ENCODE measurements around the gene TPD52L3. TPM values are rescaled to one million over a fixed set of nuclear protein-coding genes. Genes with fewer than 3 reads are reported as not detected.

The TPD52L3 gene
- total and polyA plus RNA-seq, 7 experiments from 2014 or later, result not detected

DNA sequence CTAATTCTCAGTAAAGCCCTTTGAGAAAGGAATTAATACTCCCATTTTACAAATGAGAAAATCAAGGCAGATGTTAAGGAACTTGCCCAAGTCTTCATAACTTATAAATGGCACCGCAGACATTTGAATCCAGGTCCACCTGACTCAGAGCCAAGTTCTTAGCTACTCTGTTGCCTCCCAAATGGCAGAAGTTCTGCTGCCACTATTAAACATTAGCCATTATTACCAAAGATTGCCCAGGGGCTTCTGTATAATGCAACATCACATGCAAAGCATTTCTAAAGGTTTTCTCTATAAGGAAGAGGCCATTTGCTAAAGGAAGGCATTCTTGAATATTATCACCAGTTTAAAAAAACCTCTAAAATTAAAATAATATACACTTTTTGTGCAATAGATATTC, 28.3 kb downstream of the TPD52L3 start:
- Histone ChIP-seq H3K4me1 (ENCODE audit: control insufficient read depth in 2 of 2, insufficient read depth in 2 of 2, low read length in 2 of 2) (no peaks in the 10 kb centered on the region), H3K27ac (ENCODE audit: low read depth, low read length) (no peak overlapping the region), H3K9me3 (ENCODE audit: control insufficient read depth in 2 of 3, low read length in 3 of 3) (no peaks in the 10 kb centered on the region), H3K27me3 (ENCODE audit: control insufficient read depth in 2 of 2, insufficient read depth in 2 of 2, low read length in 2 of 2) (no peaks in the 10 kb centered on the region), H3K36me3 (ENCODE audit: control insufficient read depth in 2 of 3, insufficient read depth in 3 of 3, low read length in 3 of 3) (no peaks in the 10 kb centered on the region), H3K4me3 (ENCODE audit: low read length) (no peak overlapping the region)
- Mint-ChIP-seq H3K4me3 (no peak overlapping the region), H3K4me1 (peaks cover 0 to 16% (median 0%) of the 10 kb centered on the region in 7 donors), H3K36me3 (no peaks in the 10 kb centered on the region), H3K27ac (no peak overlapping the region), H3K27me3 (peaks cover 3 to 6% (median 5%) of the 10 kb centered on the region in 5 donors), H3K9me3 (no peaks in the 10 kb centered on the region)
- DNase-seq (no peak), ATAC-seq (no peak)
- CTCF ChIA-PET, result interaction anchor here (0.7 to 7.4 kb wide), 3 partner anchors 8 to 325 kb away, joined by 3 to 88 read pairs (median 3); no protein-coding TSS in a partner anchor
- intact Hi-C loops (cut with micrococcal nuclease), result loop anchor here in 1 of 2 donors (10.0 kb wide), 1 partner anchor 138 kb away; no protein-coding TSS in a partner anchor
- POLR2A ChIA-PET, result no interaction called here

DNA sequence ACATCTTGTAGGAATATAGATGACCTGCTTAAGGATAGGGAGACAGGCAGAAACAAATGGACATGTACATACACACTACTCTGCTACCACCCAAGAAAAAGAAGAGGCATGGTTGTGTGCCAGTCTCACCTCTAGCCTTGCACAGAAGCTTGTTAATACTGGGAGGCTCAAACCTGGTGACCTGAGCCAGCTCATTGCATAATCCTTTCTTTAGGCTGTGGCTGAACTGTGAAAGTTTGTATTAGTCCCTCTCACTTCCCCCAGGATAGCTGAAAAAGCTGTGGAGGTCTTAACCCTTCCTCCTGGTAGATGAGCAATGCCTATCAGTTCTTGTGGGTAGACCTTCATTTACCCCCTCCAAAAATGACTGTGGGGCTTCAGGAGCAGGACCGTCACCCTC, 28.7 kb downstream of the TPD52L3 start:
- Mint-ChIP-seq H3K4me3 (no peak overlapping the region), H3K27me3 (peaks cover 3 to 6% (median 5%) of the 10 kb centered on the region in 5 donors), H3K36me3 (no peaks in the 10 kb centered on the region), H3K27ac (no peak overlapping the region), H3K4me1 (peaks cover 0 to 16% (median 0%) of the 10 kb centered on the region in 7 donors), H3K9me3 (no peaks in the 10 kb centered on the region)
- no peaks in the 10 kb centered on the region for H3K9me3 ChIP-seq (ENCODE audit: control insufficient read depth in 2 of 3, low read length in 3 of 3)
- DNase-seq, result no peak
- POLR2A ChIA-PET, result interaction anchor here (0.6 kb wide), 1 partner anchor 341 kb away, joined by 4 read pairs; the partner anchor contains the start of gene RANBP6
- intact Hi-C loops (cut with micrococcal nuclease), result loop anchor here in 1 of 2 donors (10.0 kb wide), 1 partner anchor 138 kb away; no protein-coding TSS in a partner anchor
- no peaks in the 10 kb centered on the region for H3K4me1 ChIP-seq (ENCODE audit: control insufficient read depth in 2 of 2, insufficient read depth in 2 of 2, low read length in 2 of 2)
- no peak overlapping the region for H3K4me3 ChIP-seq (ENCODE audit: low read length)
- H3K36me3 ChIP-seq (ENCODE audit: control insufficient read depth in 2 of 3, insufficient read depth in 3 of 3, low read length in 3 of 3), result no peaks in the 10 kb centered on the region
- CTCF ChIA-PET, result interaction anchor here (0.7 to 7.4 kb wide), 2 partner anchors 8 to 210 kb away, joined by 3 to 88 read pairs; no protein-coding TSS in a partner anchor
- no peak for ATAC-seq
- H3K27ac ChIP-seq (ENCODE audit: low read depth, low read length), result no peak overlapping the region
- H3K27me3 ChIP-seq (ENCODE audit: control insufficient read depth in 2 of 2, insufficient read depth in 2 of 2, low read length in 2 of 2), result no peaks in the 10 kb centered on the region

DNA sequence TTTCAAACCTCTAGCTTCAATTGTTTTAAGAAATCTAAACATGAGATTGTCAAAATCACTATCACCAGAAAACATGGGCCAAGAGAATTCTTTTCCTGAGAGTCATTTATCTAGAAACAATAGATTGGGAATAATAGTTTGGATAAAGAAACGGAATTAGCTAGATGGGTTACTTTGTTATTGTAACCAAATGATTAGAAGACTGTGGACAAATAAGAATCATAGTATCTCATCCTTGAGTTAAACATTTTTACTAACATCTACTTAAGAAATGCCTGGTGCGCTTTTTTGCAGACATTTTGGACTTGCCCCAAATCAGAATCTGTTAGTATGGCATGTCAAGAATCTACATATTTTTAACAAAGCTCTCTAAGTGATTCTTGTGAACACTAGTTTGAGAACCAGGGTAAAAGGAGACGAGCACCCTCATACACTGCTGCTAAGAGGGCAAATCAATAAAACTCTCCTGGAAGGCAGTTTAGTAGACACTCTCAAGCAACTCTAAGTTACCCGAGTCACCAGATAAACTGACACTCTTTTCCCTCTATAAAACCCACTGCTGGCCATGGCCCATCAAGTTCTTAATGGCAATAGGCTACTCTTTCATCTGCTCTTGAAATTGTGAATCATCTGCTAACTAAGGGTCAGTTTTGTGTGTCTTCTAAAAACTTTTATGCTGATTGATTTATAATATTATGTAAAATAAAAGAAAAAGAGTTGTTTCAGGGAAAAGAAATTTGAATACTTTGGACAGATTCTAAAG, 39.1 kb downstream of the TPD52L3 start:
- ChIA-PET CTCF (interaction anchor here (0.9 to 1.8 kb wide), 2 partner anchors 12 to 200 kb away, joined by 3 to 6 read pairs; no protein-coding TSS in a partner anchor), POLR2A (no interaction called here)
- Histone ChIP-seq H3K27me3 (ENCODE audit: control insufficient read depth in 2 of 2, insufficient read depth in 2 of 2, low read length in 2 of 2) (no peaks in the 10 kb centered on the region), H3K27ac (ENCODE audit: low read depth, low read length) (no peak overlapping the region), H3K4me3 (ENCODE audit: low read length) (no peak overlapping the region), H3K4me1 (ENCODE audit: control insufficient read depth in 2 of 2, insufficient read depth in 2 of 2, low read length in 2 of 2) (no peaks in the 10 kb centered on the region), H3K36me3 (ENCODE audit: control insufficient read depth in 2 of 3, insufficient read depth in 3 of 3, low read length in 3 of 3) (no peaks in the 10 kb centered on the region), H3K9me3 (ENCODE audit: control insufficient read depth in 2 of 3, low read length in 3 of 3) (peaks cover 0 to 9% (median 0%) of the 10 kb centered on the region in 3 experiments)
- Mint-ChIP-seq H3K4me3 (no peak overlapping the region), H3K27me3 (no peaks in the 10 kb centered on the region), H3K9me3 (peaks cover 0 to 27% (median 6%) of the 10 kb centered on the region in 11 donors), H3K36me3 (peaks cover 0 to 5% (median 3%) of the 10 kb centered on the region in 5 donors), H3K4me1 (no peaks in the 10 kb centered on the region), H3K27ac (no peak overlapping the region)
- no peak for ATAC-seq
- intact Hi-C loops (cut with micrococcal nuclease), result no loop called here
- DNase-seq, result no peak

DNA sequence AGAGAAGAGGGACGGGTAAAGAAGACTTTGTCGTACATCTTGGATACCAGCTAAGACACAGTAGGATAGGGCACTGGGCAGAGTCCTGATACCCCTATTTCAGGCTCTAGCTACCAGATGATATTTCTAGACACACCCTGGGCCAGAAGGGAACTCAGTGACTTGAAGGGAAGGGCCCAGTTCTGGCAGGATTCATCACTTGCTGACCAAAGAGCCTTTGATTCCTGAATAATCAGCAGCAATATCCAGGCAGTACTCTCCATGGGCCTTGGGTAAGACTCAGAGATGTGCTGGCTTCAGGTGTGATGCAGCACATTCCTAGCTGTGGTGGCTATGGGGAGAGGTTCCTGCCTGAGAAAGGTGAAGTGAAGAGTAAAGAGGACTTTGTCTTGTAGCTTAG, 40.7 kb downstream of the TPD52L3 start:
- Histone ChIP-seq H3K27me3 (ENCODE audit: control insufficient read depth in 2 of 2, insufficient read depth in 2 of 2, low read length in 2 of 2) (no peaks in the 10 kb centered on the region), H3K27ac (ENCODE audit: low read depth, low read length) (no peak overlapping the region), H3K4me3 (ENCODE audit: low read length) (no peak overlapping the region), H3K4me1 (ENCODE audit: control insufficient read depth in 2 of 2, insufficient read depth in 2 of 2, low read length in 2 of 2) (no peaks in the 10 kb centered on the region), H3K36me3 (ENCODE audit: control insufficient read depth in 2 of 3, insufficient read depth in 3 of 3, low read length in 3 of 3) (no peaks in the 10 kb centered on the region), H3K9me3 (ENCODE audit: control insufficient read depth in 2 of 3, low read length in 3 of 3) (peaks cover 0 to 9% (median 0%) of the 10 kb centered on the region in 3 experiments)
- DNase-seq, result no peak
- no peak for ATAC-seq
- no peak overlapping the region for H3K27ac Mint-ChIP-seq
- peaks cover 0 to 42% (median 8%) of the 10 kb centered on the region in 11 donors for H3K9me3 Mint-ChIP-seq
- H3K36me3 Mint-ChIP-seq, result peaks cover 0 to 5% (median 3%) of the 10 kb centered on the region in 5 donors
- ChIA-PET POLR2A (no interaction called here), CTCF (no interaction called here)
- peaks cover 0 to under 1% (median 0%) of the 10 kb centered on the region in 5 donors for H3K27me3 Mint-ChIP-seq
- intact Hi-C loops (cut with micrococcal nuclease), result no loop called here
- no peaks in the 10 kb centered on the region for H3K4me1 Mint-ChIP-seq
- no peak overlapping the region for H3K4me3 Mint-ChIP-seq

Other genes with a start within 250 kb of the TPD52L3 start
- gene IL33, start 112.6 kb upstream of the TPD52L3 start, total RNA-seq, result not detected
- not detected for gene IL33, start 112.6 kb upstream of the TPD52L3 start, polyA plus RNA-seq
- 100 to 1,000 TPM in 3 of 5 experiments, 10 to 100 TPM in 2; 78.7 to 117 (median 111) TPM for gene UHRF2, start 84.8 kb downstream of the TPD52L3 start, total RNA-seq
- 10 to 100 TPM; 11.4 to 12.8 TPM for gene UHRF2, start 84.8 kb downstream of the TPD52L3 start, polyA plus RNA-seq